Adrenal gland (tissue), 12 donors: Measurements from ENCODE around the gene PCED1A. TPM values are rescaled to one million over a fixed set of nuclear protein-coding genes. Genes with fewer than 3 reads are reported as not detected.

Experiments
- DNase-seq, 7 donors: peaks; one replicate each; pipeline ENCODE4 v3.0.0-alpha.2; 2019 to 2020
- H3K27ac ChIP-seq, 5 donors: fragments of 200-600 bp; sonication (generic) in 4 of 5; 1 replicate in 3 of 5; 2 replicates in 2 of 5; pipeline versions ENCODE4 v1.5.1 to v1.8.0; 2016 to 2020; ENCODE audit warnings: mild to moderate bottlenecking in 1 of 5
- H3K27me3 ChIP-seq: fragments of 200-600 bp; 2 replicates; pipeline ENCODE4 v1.8.0; 2021
- H3K36me3 ChIP-seq, 2 donors: fragments of 200-600 bp; replicated peaks in 1 of 2; 1 replicate in 1 of 2; 2 replicates in 1 of 2; pipeline versions ENCODE4 v1.5.1 to v1.8.0; 2018 to 2022
- H3K4me1 ChIP-seq, 2 donors: fragments of 200-600 bp; replicated peaks in 1 of 2; 1 replicate in 1 of 2; 2 replicates in 1 of 2; pipeline versions ENCODE4 v1.5.1 to v1.8.0; 2018 to 2021
- H3K4me3 ChIP-seq, 4 donors: fragments of 200-600 bp; sonication (generic) in 3 of 4; one replicate each; pipeline ENCODE4 v1.5.1; 2016 to 2018
- H3K9me3 ChIP-seq, 3 donors: fragments of 200-600 bp; sonication (generic) in 1 of 3; replicated peaks in 1 of 3; 1 replicate in 2 of 3; 2 replicates in 1 of 3; pipeline versions ENCODE4 v1.5.1 to v1.8.0; 2016 to 2021
- CTCF ChIP-seq, 6 experiments: fragments of 450-650 bp in 4 of 6; fragments of 200-600 bp in 2 of 6; sonication (generic) in 1 of 6; IDR thresholded peaks; 1 replicate in 5 of 6; 2 replicates in 1 of 6; pipeline versions ENCODE4 v1.5.1 to v1.8.0; 2016 to 2021; ENCODE audit warnings: antibody characterized with exemption in 6 of 6, mild to moderate bottlenecking in 2 of 6, moderate library complexity in 1 of 6
- POLR2A ChIP-seq, 2 donors: fragments of 450-650 bp; IDR thresholded peaks; one replicate each; pipeline ENCODE4 v1.6.1; 2017; ENCODE audit warnings: antibody characterized with exemption in 2 of 2, mild to moderate bottlenecking in 2 of 2, moderate library complexity in 1 of 2
- WGBS, 4 donors: extraction: QIAGEN DNeasy Blood & Tissue Kit in 2 of 4; methylation state at CpG; one replicate each; pipeline versions ENCODE4 v1.1.5 to v1.1.7; 2013 to 2017; 5-methylcytosine and 5-hydroxymethylcytosine counted together
- intact Hi-C, 2 donors: fragments of 100-400 bp; cut with DNase I; formaldehyde crosslinking; loops; one replicate each; pipeline versions ENCODE4 v1.14.1 to v1.15.0; 2022 to 2023
- polyA plus RNA-seq, 3 donors: library from polyadenylated mRNA; stranded (reverse); fragments of 200-250 nt in 2 of 3; fragments of 350-450 nt in 1 of 3; fragmentation: Illumina TruSeq in 1 of 3; extraction: RNeasy Lipid Tissue Mini Kit (QIAGEN cat#74804) in 1 of 3; gene quantifications; one replicate each; pipeline ENCODE4 v1.2.3, GENCODE V29; 2013 to 2014
- total RNA-seq, 9 donors: library from RNA; depleted of rRNA in 4 of 9; stranded (reverse); fragments of >200 nt in 4 of 9; fragments of 120-200 nt in 1 of 9; fragmentation: NEBNext Ultra II Directional in 1 of 9; extraction: Animal tissue kit (Norgen Biotek cat#: 25700) in 1 of 9; gene quantifications; one replicate each; pipeline versions ENCODE4 v1.1.0 to v1.2.4, GENCODE V29; 2013 to 2023
- donor health status: healthy with polysubstance abuse.
- donor health status: Bipolar disorder and iron deficiency.
- donor health status: DM: yes; HTN: yes; CAD: no.
- donor health status: DM: no; HTN: no; CAD: no.
- donor health status: DM: no; HTN: no; CAD: no.
- donor health status: DM: yes; HTN: yes; CAD: no.

PCED1A gene
- total and polyA plus RNA-seq, 12 donors = 9.6 to 244 (median 46.3) TPM

DNA sequence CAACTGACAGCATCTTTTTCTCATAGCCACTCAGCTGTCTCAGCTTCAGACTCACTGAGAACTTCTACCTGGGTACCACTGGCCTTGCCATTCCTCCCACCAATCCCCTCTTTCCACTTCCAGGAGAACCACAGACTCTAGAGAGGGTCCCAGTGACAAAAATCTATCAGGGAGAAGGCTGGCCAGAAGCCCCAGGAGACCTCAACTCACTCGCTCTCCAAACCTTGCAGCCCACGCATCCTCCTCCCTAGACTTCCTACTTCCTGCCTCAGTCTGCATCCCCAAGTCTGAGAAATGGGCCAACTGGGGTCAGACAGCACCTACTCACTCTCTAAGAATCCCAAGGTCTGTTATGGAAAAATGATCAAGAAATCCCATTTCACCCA lies 23.1 kb downstream of the PCED1A start:
- no peaks in the 10 kb centered on the region for H3K36me3 ChIP-seq
- H3K27me3 ChIP-seq = peaks cover 14% of the 10 kb centered on the region
- no peak for TF ChIP-seq CTCF (IDR thresholded peaks at IDR 0.05)
- TF ChIP-seq POLR2A (IDR thresholded peaks at IDR 0.05) = no peak
- intact Hi-C loops = no loop called here
- no peak overlapping the region for H3K4me3 ChIP-seq
- 80 to 90% (median 82%) methylated on average over 2 of the region's 2 CpGs for WGBS, 4 donors
- H3K4me1 ChIP-seq = peaks cover 0 to 4% of the 10 kb centered on the region in 2 donors
- H3K9me3 ChIP-seq = no peaks in the 10 kb centered on the region
- DNase-seq = peak in 3 of 7 donors; percentile 2 to 14 (median 4)
- peak overlapping the region in 2 of 5 donors; percentile 34 to 49 for H3K27ac ChIP-seq

- no peaks in the 10 kb centered on the region for H3K36me3 ChIP-seq
- H3K4me1 ChIP-seq = peaks cover 0 to 4% of the 10 kb centered on the region in 2 donors
- H3K9me3 ChIP-seq = no peaks in the 10 kb centered on the region
- peak in 2 of 7 donors; percentile 10 to 46 for DNase-seq
- H3K27ac ChIP-seq = peak overlapping the region in 2 of 5 donors; percentile 34 to 49
- H3K4me3 ChIP-seq = no peak overlapping the region
- H3K27me3 ChIP-seq = peaks cover 14% of the 10 kb centered on the region
- no peak for TF ChIP-seq CTCF (IDR thresholded peaks at IDR 0.05)
- no peak for TF ChIP-seq POLR2A (IDR thresholded peaks at IDR 0.05)
- 60 to 88% (median 85%) methylated on average over 8 to 20 of the region's 20 CpGs for WGBS, 4 donors
- intact Hi-C loops = no loop called here
Measured at GRCh38 chr20:2816583-2817340, 23.7 kb downstream of the PCED1A start.

DNA sequence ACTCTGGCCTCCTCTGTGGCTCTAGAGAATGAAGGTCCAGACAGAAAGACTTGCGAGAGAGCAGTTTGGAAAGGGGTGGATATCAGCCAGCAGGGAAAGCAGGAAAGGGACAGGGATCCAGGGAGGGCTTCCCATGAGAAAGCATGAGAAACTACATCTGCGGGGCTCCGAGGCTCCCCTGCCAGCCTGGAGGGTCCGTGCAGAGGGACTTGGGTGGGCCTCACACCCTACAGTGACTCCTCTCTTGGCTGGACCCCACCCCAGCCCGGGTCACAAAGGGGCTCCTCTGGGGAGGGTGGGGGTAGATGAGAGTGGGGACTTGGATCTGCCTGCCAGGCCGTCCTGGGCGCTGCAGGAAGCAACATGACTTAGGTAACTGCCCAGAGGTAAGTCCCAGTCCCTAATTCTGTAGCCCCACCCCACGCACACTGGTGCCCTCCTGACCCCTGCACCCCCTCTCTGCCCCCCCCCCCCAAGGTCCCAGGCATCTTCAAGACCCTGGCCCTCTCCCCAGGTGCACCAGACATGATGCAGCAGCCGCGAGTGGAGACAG lies 24.3 kb downstream of the PCED1A start, which contains the start of gene TMEM239:
Gene TMEM239, plus strand, starts transcription at position 335 of the 553 bp plus-strand sequence. Its CDS starts 191 bp downstream, at position 526.
- peak within 1 kb of the TSS in 2 of 5 donors; percentile 44 to 75 for H3K27ac ChIP-seq
- no peaks in the 10 kb centered on the region for H3K9me3 ChIP-seq
- WGBS, 4 donors = 76 to 81% (median 78%) methylated on average over 5 to 10 of the region's 10 CpGs
- peaks cover 13% of the 10 kb centered on the region for H3K27me3 ChIP-seq
- TF ChIP-seq CTCF (IDR thresholded peaks at IDR 0.05) (no peak), POLR2A (IDR thresholded peaks at IDR 0.05) (no peak)
- no peak within 1 kb of the TSS for H3K4me3 ChIP-seq
- H3K4me1 ChIP-seq = peaks cover 0 to 4% of the 10 kb centered on the region in 2 donors
- intact Hi-C loops = no loop called here
- H3K36me3 ChIP-seq = no peaks in the 10 kb centered on the region
- DNase-seq = peak in 2 of 7 donors; percentile 13 to 20

DNA sequence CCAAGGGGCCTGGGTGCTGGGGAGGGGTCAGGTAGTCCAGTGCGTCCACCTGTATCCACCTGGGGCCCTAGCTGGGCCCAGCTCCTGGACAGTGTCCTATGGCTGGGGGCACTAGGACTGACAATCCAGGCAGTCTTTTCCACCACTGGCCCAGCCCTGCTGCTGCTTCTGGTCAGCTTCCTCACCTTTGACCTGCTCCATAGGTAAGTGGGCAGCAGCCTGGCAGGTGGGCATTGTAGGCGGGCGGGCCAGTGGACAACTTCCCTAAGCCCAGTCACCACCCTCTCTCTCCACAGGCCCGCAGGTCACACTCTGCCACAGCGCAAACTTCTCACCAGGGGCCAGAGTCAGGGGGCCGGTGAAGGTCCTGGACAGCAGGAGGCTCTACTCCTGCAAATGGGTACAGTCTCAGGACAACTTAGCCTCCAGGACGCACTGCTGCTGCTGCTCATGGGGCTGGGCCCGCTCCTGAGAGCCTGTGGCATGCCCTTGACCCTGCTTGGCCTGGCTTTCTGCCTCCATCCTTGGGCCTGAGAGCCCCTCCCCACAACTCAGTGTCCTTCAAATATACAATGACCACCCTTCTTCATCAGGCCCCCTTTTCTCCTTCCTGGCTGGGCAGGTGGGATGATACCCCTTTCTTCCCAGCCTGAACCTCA lies 25.1 kb downstream of the PCED1A start:
- peak overlapping the region in 2 of 5 donors; percentile 44 to 75 for H3K27ac ChIP-seq
- peak in 1 of 7 donors; percentile 12 for DNase-seq
- 83 to 96% (median 85%) methylated on average over 2 to 8 of the region's 8 CpGs for WGBS, 4 donors
- TF ChIP-seq CTCF (IDR thresholded peaks at IDR 0.05) (no peak), POLR2A (IDR thresholded peaks at IDR 0.05) (no peak)
- no peak overlapping the region for H3K4me3 ChIP-seq
- peaks cover 7% of the 10 kb centered on the region for H3K27me3 ChIP-seq
- intact Hi-C loops = no loop called here
- peaks cover 0 to 4% of the 10 kb centered on the region in 2 donors for H3K4me1 ChIP-seq
- no peaks in the 10 kb centered on the region for H3K9me3 ChIP-seq
- no peaks in the 10 kb centered on the region for H3K36me3 ChIP-seq
